HepG2 (cell line): ENCODE measurements around the gene SRC. TPM values are rescaled to one million over a fixed set of nuclear protein-coding genes. Genes with fewer than 3 reads are reported as not detected.

Experiments
- AKAP8 ChIP-seq: sonication (generic); formaldehyde crosslinking; IDR thresholded peaks from 2 replicates; pipeline ENCODE4 v1.5.1; 2020; ENCODE audit warnings: mild to moderate bottlenecking, missing genetic modification reagents
- BRD4 ChIP-seq: sonication (generic); formaldehyde crosslinking; IDR thresholded peaks from 2 replicates; pipeline ENCODE4 v1.4.0; 2020; ENCODE audit warnings: missing genetic modification reagents
- CREB1 ChIP-seq, 2 experiments: fragments of 450-650 bp in 1 of 2; IDR thresholded peaks; 2 replicates each; pipeline ENCODE4 v1.6.1; 2016 to 2017; ENCODE audit warnings: control low read depth in 1 of 2, mild to moderate bottlenecking in 1 of 2, missing compliant biosample characterization in 1 of 2, missing genetic modification characterization in 1 of 2
- GATAD2A ChIP-seq: IDR thresholded peaks from 2 replicates; pipeline ENCODE4 v1.6.1; 2016
- GTF3A ChIP-seq: sonication (generic); formaldehyde crosslinking; conservative IDR thresholded peaks from 2 replicates; pipeline ENCODE4 v1.4.0; 2020; ENCODE audit warnings: mild to moderate bottlenecking, missing genetic modification reagents
- HNRNPH1 ChIP-seq: fragments of 200-400 bp; formaldehyde crosslinking; optimal IDR thresholded peaks from 2 replicates; pipeline ENCODE3; 2017; ENCODE audit warnings: mild to moderate bottlenecking, low read depth, low read length
- HOXA3 ChIP-seq: sonication (generic); formaldehyde crosslinking; IDR thresholded peaks from 2 replicates; pipeline ENCODE4 v1.5.0; 2020; ENCODE audit warnings: missing genetic modification reagents
- KDM1A ChIP-seq: IDR thresholded peaks from 2 replicates; pipeline ENCODE4 v1.6.1; 2016; ENCODE audit warnings: missing compliant biosample characterization
- NCOR1 ChIP-seq: fragments of 200-600 bp; sonication (generic); IDR thresholded peaks from 2 replicates; pipeline ENCODE4 v1.7.0; 2017; ENCODE audit warnings: antibody characterized with exemption, low read length, borderline replicate concordance
- NFE2L2 ChIP-seq: fragments of 150-350 bp; IDR thresholded peaks from 2 replicates; pipeline ENCODE4 v1.6.1; 2014; ENCODE audit warnings: low read length
- NFKB2 ChIP-seq: sonication (generic); formaldehyde crosslinking; IDR thresholded peaks from 2 replicates; pipeline ENCODE4 v1.4.0; 2020; ENCODE audit warnings: missing genetic modification reagents, borderline replicate concordance
- ZEB1 ChIP-seq: IDR thresholded peaks from 2 replicates; pipeline ENCODE4 v1.6.1; 2012; ENCODE audit warnings: mild to moderate bottlenecking, low read depth, inconsistent platforms; ENCODE audit not compliant: insufficient replicate concordance
- ZFP36 ChIP-seq: fragments of 150-350 bp; IDR thresholded peaks from 2 replicates; pipeline ENCODE4 v1.6.1; 2018; ENCODE audit warnings: borderline replicate concordance, low read length, low read depth; ENCODE audit not compliant: partially characterized antibody
- ZMYM3 ChIP-seq: sonication (generic); formaldehyde crosslinking; IDR thresholded peaks from 2 replicates; pipeline ENCODE4 v1.5.1; 2020; ENCODE audit warnings: mild to moderate bottlenecking, missing genetic modification reagents
- ZNF652 ChIP-seq: IDR thresholded peaks from 2 replicates; pipeline ENCODE4 v1.6.1; 2016; ENCODE audit warnings: low read depth, borderline replicate concordance
- polyA plus RNA-seq, 8 experiments: library from polyadenylated mRNA; depleted of rRNA in 3 of 8; stranded (reverse) in 7 of 8; unstranded in 1 of 8; fragments of >200 nt; fragmentation: Illumina TruSeq in 4 of 8; extraction: Trizol in 4 of 8; gene quantifications; 2 replicates each; pipeline versions ENCODE4 v1.2.1 to v1.2.3, GENCODE V29; 2011 to 2016; ENCODE audit warnings: low read depth in 4 of 8, missing spikeins in 1 of 8, mixed read lengths in 1 of 8; ENCODE audit not compliant: insufficient read depth in 1 of 8
- total RNA-seq, 5 experiments: library from RNA; depleted of rRNA; stranded (reverse); fragments of >200 nt; fragmentation: Illumina TruSeq; extraction: Trizol; gene quantifications; 2 replicates each; pipeline ENCODE4 v1.2.3, GENCODE V29; 2016; ENCODE audit warnings: low read depth in 1 of 5
- TF ChIP-seq, protein P1 (sequence below): sonication (generic); formaldehyde crosslinking; IDR thresholded peaks from 2 replicates; pipeline ENCODE4 v1.4.0; 2020; ENCODE audit warnings: missing genetic modification reagents, borderline replicate concordance
- TF ChIP-seq, protein P2 (sequence below): sonication (generic); formaldehyde crosslinking; IDR thresholded peaks from 2 replicates; pipeline ENCODE4 v1.4.0; 2020; ENCODE audit warnings: mild to moderate bottlenecking, missing genetic modification reagents
- TF ChIP-seq, protein P3 (sequence below): sonication (generic); formaldehyde crosslinking; IDR thresholded peaks from 2 replicates; pipeline ENCODE4 v1.4.0; 2020; ENCODE audit warnings: missing genetic modification reagents
- TF ChIP-seq, protein P4 (sequence below): sonication (generic); formaldehyde crosslinking; IDR thresholded peaks from 2 replicates; pipeline ENCODE4 v1.4.0; 2020; ENCODE audit warnings: missing genetic modification reagents
- TF ChIP-seq, protein P5 (sequence below): sonication (generic); formaldehyde crosslinking; IDR thresholded peaks from 2 replicates; pipeline ENCODE4 v1.8.0; 2022; ENCODE audit warnings: mild to moderate bottlenecking, missing genetic modification reagents, moderate library complexity

Gene SRC
- total and polyA plus RNA-seq, 2 of the 13 experiments (the other 11 are each of a cell fraction or from before 2014, with no cell fraction given), result 54.7 to 192 TPM

DNA sequence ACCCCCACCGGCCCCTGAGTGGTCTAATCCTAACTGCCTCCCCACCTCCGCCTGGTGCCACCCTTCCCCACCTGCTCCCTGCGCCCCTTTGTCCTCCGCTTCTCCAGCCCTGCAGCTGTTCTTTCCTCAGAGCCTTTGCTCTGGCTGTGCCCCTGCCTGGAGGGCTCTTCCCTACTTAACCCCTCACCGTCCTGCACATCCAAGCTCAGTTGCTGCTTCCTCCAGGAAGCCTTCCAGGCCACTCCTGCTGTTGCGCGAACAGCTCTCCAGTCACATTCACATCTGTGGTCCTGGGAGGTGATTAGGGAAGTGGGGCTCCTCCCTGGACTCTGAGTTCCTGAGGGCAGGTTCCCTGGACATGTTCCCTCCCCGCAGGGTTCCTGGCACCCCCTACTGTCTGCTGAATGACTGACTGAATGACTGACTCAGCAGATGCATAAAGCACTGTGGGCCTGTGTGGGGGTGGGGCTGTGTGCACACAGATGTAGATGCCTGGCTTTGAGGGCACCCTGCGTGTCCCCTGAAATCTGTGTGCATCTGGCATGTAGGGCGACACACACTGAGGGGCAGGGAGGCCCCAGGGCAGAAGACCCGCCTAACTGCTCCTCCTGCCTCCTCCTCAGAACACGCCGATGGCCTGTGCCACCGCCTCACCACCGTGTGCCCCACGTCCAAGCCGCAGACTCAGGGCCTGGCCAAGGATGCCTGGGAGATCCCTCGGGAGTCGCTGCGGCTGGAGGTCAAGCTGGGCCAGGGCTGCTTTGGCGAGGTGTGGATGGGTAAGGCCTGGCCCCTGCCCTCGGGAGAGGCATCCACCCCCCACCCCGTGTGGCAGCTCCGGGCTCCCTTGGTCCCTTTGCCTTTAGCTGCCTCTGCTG is 51.4 kb downstream of the SRC start (continued):
- peak; percentile 27; the same call in 1 of the 2 replicates for TF ChIP-seq HOXA3 (CRISPR knock-in tag)
- no peak for TF ChIP-seq GTF3A (CRISPR knock-in tag)
- peak; percentile 54 for TF ChIP-seq HNRNPH1
- TF ChIP-seq, protein P1, sequence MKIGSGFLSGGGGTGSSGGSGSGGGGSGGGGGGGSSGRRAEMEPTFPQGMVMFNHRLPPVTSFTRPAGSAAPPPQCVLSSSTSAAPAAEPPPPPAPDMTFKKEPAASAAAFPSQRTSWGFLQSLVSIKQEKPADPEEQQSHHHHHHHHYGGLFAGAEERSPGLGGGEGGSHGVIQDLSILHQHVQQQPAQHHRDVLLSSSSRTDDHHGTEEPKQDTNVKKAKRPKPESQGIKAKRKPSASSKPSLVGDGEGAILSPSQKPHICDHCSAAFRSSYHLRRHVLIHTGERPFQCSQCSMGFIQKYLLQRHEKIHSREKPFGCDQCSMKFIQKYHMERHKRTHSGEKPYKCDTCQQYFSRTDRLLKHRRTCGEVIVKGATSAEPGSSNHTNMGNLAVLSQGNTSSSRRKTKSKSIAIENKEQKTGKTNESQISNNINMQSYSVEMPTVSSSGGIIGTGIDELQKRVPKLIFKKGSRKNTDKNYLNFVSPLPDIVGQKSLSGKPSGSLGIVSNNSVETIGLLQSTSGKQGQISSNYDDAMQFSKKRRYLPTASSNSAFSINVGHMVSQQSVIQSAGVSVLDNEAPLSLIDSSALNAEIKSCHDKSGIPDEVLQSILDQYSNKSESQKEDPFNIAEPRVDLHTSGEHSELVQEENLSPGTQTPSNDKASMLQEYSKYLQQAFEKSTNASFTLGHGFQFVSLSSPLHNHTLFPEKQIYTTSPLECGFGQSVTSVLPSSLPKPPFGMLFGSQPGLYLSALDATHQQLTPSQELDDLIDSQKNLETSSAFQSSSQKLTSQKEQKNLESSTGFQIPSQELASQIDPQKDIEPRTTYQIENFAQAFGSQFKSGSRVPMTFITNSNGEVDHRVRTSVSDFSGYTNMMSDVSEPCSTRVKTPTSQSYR, result peak; percentile 54; the same call in 1 of the 2 replicates
- no peak for TF ChIP-seq CREB1 (IDR thresholded peaks at IDR 0.05)
- TF ChIP-seq CREB1 (CRISPR knock-in tag; IDR thresholded peaks at IDR 0.05), result no peak
- no peak for TF ChIP-seq NCOR1
- TF ChIP-seq NFE2L2, result 0 out of 2 replicates have a peak, but pooled peaks have one; percentile 4
- 0 out of 2 replicates have a peak, but pooled peaks have one; percentile 50 for TF ChIP-seq BRD4 (CRISPR knock-in tag)
- TF ChIP-seq, protein P2, sequence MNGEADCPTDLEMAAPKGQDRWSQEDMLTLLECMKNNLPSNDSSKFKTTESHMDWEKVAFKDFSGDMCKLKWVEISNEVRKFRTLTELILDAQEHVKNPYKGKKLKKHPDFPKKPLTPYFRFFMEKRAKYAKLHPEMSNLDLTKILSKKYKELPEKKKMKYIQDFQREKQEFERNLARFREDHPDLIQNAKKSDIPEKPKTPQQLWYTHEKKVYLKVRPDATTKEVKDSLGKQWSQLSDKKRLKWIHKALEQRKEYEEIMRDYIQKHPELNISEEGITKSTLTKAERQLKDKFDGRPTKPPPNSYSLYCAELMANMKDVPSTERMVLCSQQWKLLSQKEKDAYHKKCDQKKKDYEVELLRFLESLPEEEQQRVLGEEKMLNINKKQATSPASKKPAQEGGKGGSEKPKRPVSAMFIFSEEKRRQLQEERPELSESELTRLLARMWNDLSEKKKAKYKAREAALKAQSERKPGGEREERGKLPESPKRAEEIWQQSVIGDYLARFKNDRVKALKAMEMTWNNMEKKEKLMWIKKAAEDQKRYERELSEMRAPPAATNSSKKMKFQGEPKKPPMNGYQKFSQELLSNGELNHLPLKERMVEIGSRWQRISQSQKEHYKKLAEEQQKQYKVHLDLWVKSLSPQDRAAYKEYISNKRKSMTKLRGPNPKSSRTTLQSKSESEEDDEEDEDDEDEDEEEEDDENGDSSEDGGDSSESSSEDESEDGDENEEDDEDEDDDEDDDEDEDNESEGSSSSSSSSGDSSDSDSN (CRISPR knock-in tag), result peak; percentile 34; the same call in 1 of the 2 replicates
- 0 out of 2 replicates have a peak, but pooled peaks have one; percentile 24 for TF ChIP-seq NFKB2 (CRISPR knock-in tag)
- 0 out of 2 replicates have a peak, but pooled peaks have one; percentile 26 for TF ChIP-seq KDM1A (CRISPR knock-in tag)
- peak; percentile 20; the same call in 1 of the 2 replicates for TF ChIP-seq AKAP8 (CRISPR knock-in tag)
- peak; percentile 76 for TF ChIP-seq ZNF652 (CRISPR knock-in tag)
- TF ChIP-seq, protein P3, sequence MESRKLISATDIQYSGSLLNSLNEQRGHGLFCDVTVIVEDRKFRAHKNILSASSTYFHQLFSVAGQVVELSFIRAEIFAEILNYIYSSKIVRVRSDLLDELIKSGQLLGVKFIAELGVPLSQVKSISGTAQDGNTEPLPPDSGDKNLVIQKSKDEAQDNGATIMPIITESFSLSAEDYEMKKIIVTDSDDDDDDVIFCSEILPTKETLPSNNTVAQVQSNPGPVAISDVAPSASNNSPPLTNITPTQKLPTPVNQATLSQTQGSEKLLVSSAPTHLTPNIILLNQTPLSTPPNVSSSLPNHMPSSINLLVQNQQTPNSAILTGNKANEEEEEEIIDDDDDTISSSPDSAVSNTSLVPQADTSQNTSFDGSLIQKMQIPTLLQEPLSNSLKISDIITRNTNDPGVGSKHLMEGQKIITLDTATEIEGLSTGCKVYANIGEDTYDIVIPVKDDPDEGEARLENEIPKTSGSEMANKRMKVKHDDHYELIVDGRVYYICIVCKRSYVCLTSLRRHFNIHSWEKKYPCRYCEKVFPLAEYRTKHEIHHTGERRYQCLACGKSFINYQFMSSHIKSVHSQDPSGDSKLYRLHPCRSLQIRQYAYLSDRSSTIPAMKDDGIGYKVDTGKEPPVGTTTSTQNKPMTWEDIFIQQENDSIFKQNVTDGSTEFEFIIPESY, result peak; percentile 87
- TF ChIP-seq ZFP36, result peak; percentile 97
- peak; percentile 91 for TF ChIP-seq ZMYM3 (CRISPR knock-in tag)
- TF ChIP-seq, protein P4, sequence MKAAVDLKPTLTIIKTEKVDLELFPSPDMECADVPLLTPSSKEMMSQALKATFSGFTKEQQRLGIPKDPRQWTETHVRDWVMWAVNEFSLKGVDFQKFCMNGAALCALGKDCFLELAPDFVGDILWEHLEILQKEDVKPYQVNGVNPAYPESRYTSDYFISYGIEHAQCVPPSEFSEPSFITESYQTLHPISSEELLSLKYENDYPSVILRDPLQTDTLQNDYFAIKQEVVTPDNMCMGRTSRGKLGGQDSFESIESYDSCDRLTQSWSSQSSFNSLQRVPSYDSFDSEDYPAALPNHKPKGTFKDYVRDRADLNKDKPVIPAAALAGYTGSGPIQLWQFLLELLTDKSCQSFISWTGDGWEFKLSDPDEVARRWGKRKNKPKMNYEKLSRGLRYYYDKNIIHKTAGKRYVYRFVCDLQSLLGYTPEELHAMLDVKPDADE (CRISPR knock-in tag), result no peak
- no peak for TF ChIP-seq ZEB1
- TF ChIP-seq, protein P5, sequence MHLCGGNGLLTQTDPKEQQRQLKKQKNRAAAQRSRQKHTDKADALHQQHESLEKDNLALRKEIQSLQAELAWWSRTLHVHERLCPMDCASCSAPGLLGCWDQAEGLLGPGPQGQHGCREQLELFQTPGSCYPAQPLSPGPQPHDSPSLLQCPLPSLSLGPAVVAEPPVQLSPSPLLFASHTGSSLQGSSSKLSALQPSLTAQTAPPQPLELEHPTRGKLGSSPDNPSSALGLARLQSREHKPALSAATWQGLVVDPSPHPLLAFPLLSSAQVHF (CRISPR knock-in tag), result no peak
- 0 out of 2 replicates have a peak, but pooled peaks have one; percentile 23 for TF ChIP-seq GATAD2A (CRISPR knock-in tag)
